Mammary epithelial cell (primary cell): Measurements from ENCODE around the gene TCF21.

ENCODE experiments used
- CTCF ChIP-seq, 2 donors: IDR thresholded peaks in 1 of 2; conservative IDR thresholded peaks in 1 of 2; 2 replicates each; pipeline ENCODE4 v1.5.1; 2011 to 2012; ENCODE audit warnings: inconsistent platforms in 2 of 2, low read length in 2 of 2, mild to moderate bottlenecking in 2 of 2, control low read depth in 1 of 2, low read depth in 1 of 2; ENCODE audit not compliant: insufficient read depth in 1 of 2; ENCODE audit errors: extremely low read depth in 1 of 2
- EZH2 ChIP-seq: IDR thresholded peaks from 2 replicates; pipeline ENCODE4 v1.6.1; 2012; ENCODE audit warnings: low read length, inconsistent platforms, borderline replicate concordance

- no peak for TF ChIP-seq CTCF (conservative IDR thresholded peaks at IDR 0.05 in 1 of 2, IDR thresholded peaks at IDR 0.05 in 1 of 2; ENCODE audit: extremely low read depth in 1 of 2, insufficient read depth in 1 of 2, low read depth in 1 of 2, low read length in 2 of 2)
- TF ChIP-seq EZH2: no peak
These were observed 44.2 kb upstream of the TCF21 start for GRCh38 chr6:133844709-133845108.
